Head of caudate nucleus (tissue), 42 donors: ENCODE results near the gene GIMAP8.
A peak's percentile ranks its signal among the peaks of the same experiment; 100 is the strongest.
"Not testable (repeated sequence)": the region's sequence is repeated elsewhere in the genome, so short reads cannot be mapped to it uniquely, and the experiment has no call there.

Source experiments
- DNase-seq, 42 donors: peaks; one replicate each; pipeline versions ENCODE4 v3.0.0 to v3.0.0-alpha.2; 2020 to 2021; ENCODE audit warnings: mixed read lengths in 7 of 42
- intact Hi-C: fragments of 100-400 bp; cut with DNase I; formaldehyde crosslinking; loops from one replicate; pipeline ENCODE4 v1.15.0; 2022

Gene GIMAP8

DNA sequence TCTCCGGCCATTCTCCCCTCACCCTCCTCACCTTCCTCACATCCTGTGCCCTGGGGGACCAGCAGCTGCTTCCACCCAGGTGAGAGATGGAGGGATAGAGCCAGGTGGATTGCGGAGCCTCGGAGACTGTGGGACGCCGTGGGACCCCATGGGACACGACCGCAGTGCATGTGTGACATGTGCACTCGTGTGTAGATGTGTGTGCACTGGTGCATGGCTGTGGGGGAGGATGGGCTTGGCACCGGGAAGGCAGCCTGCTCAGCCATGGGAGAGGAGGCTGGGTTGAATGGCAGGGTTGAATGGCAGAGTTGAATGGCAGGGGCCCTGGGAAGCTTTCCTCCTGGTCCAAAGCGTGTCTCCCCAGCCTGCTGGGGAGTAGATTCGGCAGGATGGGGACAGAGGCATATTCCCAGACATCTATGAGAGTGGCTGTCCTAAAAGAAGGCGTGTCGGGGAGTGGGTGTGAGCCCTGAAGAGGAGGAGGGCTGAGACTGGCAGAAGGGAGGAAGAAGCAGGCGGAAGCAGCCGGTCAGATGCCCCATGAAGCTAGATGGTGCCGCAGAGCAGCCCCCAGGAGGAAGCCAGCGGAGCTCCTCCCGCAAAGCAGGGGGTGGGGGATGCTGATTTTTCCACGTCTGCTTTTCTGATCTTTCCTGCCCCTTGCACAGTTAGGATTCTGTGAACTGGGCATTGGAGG, 815 bp downstream of the GIMAP8 start:
- DNase-seq = peak in 33 of 42 donors; percentile 11 to 63 (median 37)

DNA sequence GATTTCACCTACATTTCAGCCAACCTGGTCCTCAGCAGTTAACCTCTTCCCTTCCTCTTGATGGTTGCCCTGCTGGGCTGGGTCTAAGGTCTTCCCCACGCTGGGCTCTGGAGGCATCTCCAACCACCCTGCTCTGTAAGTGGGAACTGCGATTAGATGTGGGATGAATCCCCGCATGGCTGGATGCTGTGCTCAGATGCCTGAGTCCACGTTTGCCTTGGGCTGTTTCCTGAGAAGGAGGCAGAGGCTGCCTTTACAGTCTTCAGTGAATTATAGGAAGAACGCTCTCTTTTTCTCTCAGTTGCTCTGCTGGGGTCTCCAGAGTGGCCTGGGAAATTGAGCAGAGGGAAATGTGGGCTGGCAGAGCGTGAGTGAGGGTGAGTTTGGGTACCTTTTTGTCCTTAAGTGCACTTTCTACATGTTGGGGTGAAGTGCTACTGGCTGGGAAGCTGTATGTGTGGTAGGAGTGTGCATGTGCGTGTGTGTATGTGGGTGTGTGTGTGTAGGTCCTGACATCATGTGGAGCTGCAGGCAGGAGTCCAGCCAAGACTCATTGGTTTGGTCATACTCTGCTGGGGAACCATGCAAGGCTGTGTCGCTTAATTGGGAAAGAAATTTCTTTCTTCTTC, 1.5 kb downstream of the GIMAP8 start:
- DNase-seq = peak in 1 of 42 donors; percentile 30
- intact Hi-C loops = no loop called here

More for the DNA sequence above, 815 bp downstream of the GIMAP8 start:
- intact Hi-C loops = no loop called here

DNA sequence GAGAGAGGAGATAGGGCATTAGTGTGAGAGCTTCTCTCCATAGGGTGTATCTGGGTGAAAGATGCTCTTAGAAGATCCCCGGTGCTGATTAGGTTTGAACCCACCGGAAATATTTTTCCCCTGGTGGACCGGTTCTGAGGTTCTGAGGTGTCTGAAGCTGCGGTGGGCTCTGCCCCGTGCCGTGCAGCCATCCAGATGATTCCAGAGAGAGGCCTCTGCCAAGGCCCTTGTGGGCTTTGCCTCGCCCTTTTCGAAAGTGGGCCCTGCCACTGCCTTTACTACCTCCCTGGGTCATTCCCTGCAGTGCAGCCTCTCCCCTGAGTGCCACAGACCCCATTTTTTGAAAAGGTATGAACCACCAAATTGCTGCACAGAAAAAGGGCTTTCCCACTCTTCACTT, 2.8 kb downstream of the GIMAP8 start:
- intact Hi-C loops = no loop called here
- peak in 1 of 42 donors; percentile 22 for DNase-seq

DNA sequence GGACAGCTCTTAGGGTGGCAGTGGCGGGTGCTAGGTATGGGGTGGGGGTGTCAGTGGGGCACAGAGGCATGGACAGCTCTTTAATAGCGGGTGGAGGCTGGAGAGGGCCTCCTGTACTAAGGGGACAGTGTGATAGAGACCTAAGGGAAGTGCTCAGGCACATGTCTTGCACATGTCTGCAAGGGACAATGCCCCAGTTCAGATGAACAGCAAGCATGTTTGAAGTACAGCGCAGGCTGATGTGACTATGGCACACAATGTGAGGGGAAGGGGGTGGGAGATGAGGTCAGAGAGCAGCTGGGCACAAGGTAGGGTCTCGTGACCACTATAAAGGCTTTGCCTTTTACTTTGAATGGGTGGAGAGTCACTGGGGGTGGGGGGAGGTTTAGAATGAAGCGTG, 3.5 kb downstream of the GIMAP8 start:
- intact Hi-C loops = no loop called here
- DNase-seq = peak in 1 of 42 donors; percentile 9

DNA sequence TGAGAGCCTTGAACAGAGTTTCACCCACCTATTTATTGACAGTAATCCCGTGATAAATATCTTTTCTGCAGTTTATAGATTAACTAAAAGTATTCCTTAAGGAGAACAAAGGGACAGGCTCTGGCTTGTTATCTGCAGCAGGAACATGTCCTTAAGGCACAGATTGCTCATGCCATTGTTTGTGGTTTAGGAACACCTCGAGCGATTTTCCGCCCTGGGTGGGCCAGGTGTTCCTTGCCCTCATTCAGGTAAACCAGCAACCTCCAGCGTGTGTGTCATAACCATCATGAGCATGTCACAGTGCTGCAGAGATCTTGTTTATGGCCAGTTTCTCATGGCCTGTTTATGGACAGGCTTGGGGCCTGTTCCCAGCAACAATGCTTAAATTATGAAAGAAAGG, 6.6 kb downstream of the GIMAP8 start:
- intact Hi-C loops, DNase-seq: not testable (repeated sequence)

DNA sequence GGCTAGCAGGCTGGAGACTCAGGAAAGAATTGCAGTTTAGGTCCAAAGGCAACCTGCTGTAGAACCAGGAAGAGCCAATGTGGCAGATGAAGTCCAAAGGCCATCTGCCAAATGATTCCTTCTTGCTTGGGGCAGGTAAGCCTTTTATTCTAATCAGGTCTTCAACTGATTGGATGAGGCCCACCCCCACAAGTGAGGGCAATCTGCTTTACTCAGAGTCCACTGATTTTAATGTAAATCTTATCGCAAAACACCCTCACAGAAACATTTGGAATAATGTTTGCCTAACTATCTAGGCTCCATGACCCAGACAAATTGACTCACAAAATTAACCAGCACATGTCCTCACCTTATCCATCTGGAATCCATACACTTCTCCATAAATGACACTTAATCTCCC, 7.8 kb downstream of the GIMAP8 start:
- no peak for DNase-seq
- intact Hi-C loops = no loop called here

DNA sequence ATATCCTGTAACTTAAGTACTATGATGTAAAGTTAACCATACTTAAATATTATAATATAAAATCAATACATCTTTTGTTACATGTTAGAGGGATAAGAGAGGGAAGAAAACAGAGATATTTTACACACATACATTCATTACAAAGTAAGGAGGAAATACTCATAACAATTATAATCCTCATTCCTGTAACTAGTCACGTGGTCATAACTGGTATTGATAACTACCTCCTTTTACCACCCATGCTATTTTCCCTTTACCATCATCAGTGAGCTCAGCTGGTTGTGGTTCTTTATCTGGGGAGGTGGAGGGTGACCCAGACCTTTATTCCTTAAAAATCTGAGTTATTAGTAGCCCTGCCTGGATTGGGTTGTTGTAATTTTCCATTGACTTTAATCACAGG, 8.3 kb downstream of the GIMAP8 start:
- intact Hi-C loops = no loop called here
- no peak for DNase-seq

DNA sequence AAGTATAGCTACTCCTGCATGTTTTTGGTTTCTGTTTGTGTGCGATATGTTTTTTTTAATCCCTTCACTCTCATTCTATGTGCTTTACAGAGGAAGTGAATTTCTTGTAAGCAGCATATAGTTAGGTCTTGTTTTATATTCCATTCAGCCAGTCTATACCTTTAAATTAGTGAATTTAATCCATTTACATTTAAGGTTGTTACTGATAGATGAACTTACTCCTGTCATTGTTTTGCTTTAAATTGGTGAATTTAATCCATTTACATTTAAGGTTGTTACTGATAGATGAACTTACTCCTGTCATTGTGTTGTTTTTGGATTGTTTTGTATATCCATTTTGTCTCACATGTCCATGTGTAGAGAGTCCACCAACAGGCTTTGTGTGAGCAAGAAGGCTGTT, 11.1 kb downstream of the GIMAP8 start:
- no peak for DNase-seq
- intact Hi-C loops = no loop called here

DNA sequence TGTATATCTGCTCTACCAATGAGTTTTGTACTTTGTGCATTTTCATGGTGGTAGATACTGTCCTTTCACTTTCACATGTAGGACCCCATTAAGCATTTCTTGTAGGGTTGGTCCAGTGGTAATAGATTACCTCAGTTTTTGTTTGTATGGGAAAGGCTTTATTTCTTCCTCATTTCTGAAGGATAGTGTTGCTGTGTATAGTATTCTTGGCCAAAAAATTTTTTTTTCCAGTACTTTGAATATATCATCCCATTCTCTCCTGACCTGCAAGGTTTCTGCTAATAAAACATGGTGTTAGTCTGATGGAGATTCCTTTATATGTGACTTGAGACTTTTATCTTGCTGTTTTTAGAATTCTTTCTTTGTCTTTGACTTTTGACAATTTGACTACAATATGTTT, 12.0 kb downstream of the GIMAP8 start:
- no peak for DNase-seq
- intact Hi-C loops = no loop called here

DNA sequence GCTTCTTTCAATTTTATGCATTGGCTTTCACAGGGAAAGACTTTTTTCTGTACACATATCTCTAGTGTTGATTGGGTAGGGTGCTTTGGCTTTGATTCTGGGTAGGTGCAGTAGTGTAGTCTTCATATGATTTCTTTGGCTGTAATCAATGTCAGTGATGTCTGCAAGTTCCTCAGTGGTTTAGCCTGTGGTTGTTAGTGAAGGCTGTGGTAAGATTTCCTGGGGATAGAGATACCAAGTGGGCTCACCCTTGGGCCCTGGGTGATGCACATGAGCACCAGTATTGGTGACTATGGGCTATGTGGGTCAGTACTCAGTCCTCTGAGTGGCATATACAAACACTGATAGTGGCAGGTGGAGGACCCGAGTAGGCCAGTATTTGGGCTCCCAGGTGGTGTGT, 13.0 kb downstream of the GIMAP8 start:
- no peak for DNase-seq
- intact Hi-C loops = no loop called here

DNA sequence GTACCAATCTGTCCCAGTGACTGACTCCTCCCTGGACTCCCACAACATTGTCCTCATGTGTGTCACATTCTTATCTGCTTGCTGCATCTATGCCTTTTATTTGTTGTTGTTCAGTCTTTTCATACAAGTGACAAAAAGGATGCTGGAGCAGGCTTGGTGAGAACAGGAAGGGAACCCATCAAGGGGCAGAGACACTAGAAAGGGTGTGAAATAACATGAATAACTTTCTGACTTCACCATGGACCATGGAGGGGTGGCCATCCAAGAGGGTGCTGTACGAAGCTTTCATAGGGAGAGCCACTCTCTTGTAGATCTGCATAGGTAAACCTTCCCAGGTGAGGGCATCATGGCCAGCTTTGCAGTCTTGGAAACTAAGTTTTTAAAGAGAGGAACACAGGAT, 14.5 kb downstream of the GIMAP8 start:
- peak in 1 of 42 donors; percentile 8 for DNase-seq
- intact Hi-C loops = no loop called here

DNA sequence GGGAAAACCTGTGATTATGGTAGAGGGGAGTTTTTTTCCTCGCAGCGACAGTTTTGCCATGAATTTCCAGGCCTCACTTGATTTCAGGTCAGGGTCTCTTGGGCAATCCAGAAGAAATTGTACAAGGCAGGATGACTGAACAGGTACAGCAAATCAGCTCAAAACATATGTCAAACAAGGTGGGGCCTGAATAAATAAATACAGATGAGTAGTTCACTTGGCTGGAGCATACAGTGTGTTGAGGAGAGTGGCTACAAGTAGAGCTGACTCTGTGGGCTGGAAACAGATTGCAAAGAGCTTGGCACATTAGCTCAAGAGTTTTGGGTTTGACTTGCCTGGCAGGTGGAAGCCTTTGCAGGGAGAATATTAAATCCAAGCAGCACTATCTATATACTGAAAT, 15.0 kb downstream of the GIMAP8 start:
- DNase-seq = no peak
- intact Hi-C loops = no loop called here

DNA sequence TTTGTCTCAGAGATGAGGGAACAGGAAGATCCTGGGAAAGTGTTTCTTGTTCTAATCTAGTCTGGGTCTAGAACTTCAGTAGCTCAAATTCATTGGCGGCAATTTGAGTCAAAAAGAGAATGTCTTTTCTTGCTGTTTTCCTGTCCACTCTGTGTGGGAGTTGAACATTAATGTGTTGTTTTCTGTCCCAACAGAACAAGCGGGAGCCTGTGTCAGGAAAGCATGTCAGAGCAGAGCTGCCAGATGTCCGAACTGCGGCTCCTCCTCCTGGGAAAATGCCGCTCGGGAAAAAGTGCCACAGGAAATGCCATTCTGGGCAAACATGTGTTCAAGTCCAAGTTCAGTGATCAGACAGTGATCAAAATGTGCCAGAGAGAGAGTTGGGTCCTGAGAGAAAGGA, 16.0 kb downstream of the GIMAP8 start:
- intact Hi-C loops = no loop called here

DNA sequence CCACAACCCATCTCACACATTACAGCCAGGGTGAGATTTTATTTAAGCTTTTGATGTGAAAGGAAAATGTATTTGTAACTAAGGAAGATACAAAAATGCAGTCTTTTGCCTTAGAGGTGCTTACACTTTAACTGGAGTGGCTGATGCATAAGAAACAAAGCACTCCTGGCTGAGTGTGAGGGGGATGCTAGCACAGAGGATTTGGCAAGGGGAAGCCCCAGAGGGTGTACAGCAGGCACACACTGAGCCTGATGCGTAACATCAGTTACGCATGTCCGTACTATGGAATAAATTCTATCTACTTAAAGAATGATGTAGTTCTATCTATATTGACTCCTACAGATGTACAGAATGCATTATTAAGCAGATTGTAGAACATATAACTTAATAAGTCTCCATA, 17.8 kb downstream of the GIMAP8 start:
- intact Hi-C loops = no loop called here
- DNase-seq = no peak

More for the DNA sequence above, 16.0 kb downstream of the GIMAP8 start:
- DNase-seq = peak in 3 of 42 donors; percentile 28 to 35 (median 29)

DNA sequence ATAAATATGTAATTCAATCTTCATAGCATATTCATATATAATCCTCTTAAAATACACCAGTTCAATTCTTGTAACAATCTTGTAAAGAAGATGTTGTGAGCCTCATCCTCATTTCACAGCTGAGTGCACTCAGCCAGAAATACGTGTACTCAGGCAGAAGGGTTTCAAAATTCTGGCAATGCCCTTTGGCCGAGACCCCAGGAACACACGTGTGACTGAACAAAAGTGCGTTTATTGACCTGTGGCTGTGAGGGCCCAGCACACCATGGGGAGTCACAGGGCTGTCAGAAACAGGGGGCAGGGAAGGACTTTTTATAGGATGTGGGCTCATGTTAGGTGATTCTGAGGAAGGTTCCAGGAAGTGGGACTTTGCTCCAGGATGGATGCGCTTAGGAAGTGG, 21.5 kb downstream of the GIMAP8 start:
- no peak for DNase-seq
- intact Hi-C loops = no loop called here

DNA sequence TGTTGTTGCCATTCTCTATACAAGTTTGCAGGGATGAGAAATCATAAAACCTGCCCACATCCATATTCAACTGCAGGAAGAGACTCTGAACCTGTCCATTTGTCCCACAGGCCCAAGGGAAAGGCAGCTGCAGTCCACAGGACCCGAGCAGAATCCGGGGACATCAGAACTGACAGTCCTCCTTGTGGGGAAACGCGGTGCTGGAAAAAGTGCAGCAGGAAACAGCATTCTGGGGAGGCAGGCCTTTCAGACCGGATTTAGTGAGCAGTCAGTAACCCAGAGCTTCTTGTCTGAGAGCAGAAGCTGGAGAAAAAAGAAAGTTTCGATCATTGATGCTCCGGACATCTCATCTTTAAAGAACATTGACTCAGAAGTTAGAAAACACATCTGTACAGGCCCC, 23.5 kb downstream of the GIMAP8 start:
- intact Hi-C loops = no loop called here
- no peak for DNase-seq

DNA sequence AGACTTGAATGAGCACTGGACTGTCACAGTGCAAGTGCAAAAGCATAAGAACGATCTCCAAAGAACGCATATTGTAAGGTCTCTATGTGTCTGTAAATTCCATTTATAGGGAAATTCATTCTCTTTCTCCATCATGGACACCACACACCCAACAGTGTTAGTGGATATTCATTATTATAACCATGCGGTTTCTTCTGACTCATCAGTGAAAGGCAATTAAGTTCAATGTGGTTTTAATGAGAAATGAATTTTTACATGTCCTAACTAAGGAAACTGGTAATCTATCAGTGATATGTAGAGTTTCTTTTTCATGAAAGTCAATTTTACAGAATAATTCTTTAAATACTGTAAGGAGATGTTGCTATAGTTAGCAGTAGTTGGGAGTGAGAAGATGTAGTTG, 25.9 kb downstream of the GIMAP8 start:
- DNase-seq = no peak
- intact Hi-C loops = no loop called here

DNA sequence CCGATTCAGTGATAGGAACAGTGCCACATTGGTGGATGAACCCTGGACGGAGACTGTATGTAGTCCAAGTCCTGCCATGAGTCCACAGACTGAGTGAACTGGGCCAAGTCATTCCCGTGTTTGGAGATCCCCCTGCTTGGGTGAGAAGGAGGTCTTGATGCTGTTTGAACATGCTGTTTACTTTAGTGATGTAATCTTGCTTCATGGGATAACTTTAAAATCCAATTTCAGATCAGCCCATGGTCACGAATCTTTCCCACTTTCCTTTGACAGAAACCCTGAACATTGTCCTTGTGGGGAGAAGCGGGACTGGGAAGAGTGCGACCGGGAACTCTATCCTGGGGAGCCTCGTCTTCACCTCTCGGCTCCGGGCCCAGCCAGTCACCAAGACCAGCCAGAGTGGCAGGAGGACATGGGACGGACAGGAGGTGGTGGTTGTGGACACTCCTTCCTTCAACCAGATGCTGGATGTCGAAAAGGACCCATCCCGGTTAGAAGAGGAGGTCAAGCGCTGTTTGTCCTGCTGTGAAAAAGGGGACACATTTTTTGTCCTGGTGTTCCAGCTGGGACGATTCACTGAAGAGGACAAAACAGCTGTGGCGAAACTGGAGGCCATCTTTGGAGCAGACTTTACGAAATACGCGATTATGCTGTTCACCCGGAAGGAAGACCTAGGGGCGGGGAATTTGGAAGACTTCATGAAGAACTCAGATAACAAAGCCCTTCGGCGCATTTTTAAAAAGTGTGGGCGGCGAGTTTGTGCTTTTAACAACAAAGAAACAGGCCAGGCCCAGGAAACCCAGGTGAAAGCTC, 26.6 kb downstream of the GIMAP8 start:
- intact Hi-C loops = no loop called here
- DNase-seq = no peak

DNA sequence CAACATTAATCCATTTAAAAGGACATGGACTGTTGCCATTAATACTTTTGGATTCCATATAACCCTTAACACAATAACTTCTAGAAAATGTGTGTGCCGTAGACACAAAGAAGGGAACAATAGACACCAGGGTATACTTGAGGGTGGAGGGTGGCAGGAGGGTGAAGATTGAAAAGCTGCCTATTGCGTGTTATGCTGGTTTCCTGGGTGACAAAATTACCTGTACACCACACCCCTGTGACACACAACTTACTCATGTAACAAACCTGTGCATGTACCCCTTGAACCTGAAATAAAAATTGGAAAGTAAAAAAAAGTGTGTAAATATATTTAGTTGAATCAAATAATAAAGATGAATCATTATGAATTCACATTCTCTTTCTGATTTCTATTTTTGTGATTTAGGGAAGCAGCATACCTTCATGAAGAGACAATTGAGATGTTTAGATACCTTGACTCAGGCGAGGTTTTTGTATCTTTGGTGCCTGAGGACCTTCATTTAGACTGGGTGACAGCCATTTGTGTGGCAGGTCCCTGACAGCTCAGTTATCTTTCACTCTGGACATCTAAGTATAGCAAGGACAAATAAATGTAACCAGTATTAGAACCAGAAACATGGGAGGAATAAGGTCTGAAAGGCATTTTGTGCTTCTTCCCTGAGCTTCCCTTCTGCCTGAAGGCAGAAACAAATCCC, 28.7 kb downstream of the GIMAP8 start:
- no peak for DNase-seq

More for the DNA sequence above, 28.7 kb downstream of the GIMAP8 start:
- intact Hi-C loops = no loop called here
